ENCODE measurements around the gene HMGB3.
"Not testable (repeated sequence)": the region's sequence is repeated elsewhere in the genome, so short reads cannot be mapped to it uniquely, and the experiment has no call there.

Gene HMGB3

DNA sequence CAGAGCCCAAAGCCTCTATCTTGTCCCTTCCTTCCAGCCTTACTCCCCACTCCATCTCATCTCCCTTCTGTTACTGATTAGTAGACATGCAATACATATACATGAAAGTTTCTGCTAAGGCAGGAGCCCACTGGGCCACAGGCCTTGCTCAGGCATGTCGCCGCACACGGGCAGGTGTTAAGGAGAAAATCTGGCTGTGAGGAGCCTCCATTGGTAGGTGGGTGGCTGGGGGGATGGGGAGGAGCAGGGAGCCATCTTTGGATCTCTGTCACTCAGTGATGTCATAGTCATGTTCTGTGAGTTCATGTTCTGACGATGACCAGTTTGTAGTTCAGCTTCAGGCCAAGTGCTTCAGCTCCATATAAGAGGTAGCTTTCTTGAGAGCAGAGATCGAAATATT, 2.9 kb upstream of the HMGB3 start:
- no peak for DNase-seq

DNA sequence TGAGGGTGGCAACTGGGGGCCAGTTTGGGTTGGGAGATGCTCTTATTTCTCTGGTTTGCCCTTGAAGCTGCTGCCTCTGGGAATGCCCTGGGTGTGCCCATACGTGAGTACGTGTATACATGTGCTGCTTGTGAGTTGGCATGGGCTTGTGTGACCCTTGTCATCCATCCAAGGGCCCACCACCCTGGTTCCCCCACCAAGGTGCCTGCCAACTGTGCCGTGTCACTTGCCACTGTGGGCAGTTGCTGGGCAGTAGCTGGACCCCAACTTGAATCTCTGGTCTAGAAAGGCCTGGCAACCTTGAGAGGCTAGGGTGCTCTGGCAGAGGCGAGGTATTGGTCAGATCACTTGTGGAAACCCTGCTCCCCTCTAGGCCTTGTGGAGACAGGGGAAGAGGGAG, 2.4 kb upstream of the HMGB3 start:
- DNase-seq, result no peak

DNA sequence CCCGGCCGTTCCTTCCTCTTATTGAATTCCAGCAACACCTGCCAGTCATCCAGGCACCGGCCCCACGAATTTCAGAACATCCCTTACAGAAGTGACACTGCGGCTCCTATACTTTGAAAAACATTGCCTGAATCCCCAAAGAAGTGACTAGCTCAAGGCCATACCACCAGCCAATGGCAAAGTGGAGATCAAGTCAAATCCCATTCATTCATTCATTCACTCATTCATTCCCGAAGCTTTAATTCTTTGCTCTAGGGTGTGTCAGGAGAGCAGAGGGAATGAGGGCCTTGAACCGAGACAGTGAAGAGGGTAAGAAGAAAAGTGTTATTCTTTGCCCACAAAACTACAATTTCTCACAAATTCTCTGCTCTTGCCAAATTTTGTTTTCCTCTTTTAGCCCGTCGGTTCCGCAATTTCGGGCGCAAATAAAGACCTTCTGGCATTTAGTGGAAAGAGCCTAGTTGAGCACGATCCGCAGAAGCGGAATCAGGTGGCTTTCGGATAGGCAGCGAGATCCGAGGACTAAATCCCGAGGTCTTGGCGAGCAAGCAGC, 824 bp upstream of the HMGB3 start:
- no peak for DNase-seq

DNA sequence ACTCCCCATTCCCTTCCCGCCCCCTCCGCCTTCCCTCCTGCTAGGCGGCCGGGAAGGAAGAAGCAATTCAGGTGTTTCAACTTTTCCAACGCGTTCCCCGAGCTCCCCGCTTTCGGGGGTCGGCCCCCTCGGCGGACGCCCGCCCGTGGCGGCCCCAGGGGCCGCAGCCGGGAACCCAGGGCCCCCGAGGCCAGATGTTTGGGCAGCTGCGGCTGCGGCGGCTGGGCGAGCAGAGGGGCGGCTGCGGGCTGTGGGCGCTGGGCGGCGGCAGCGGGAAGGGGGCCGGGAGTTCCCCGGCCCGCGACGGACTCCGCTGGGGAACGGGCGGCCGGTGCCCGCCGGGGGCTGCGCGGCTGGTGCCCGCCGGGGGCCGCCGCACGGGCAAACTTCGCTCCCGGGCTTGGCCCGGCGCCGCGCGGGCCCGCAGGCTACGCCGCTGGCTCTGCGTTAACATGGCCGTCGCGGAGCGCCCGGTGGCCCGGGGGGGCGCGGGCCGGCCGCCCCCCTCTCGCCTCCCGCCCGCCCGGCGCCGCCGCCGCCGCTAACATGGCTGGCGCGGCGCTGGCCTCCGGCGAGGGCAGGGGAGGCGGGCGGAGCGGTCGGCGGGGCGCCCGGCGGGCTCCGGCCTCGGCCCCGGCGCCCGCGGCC, 510 bp downstream of the HMGB3 start:
- DNase-seq, result no peak

DNA sequence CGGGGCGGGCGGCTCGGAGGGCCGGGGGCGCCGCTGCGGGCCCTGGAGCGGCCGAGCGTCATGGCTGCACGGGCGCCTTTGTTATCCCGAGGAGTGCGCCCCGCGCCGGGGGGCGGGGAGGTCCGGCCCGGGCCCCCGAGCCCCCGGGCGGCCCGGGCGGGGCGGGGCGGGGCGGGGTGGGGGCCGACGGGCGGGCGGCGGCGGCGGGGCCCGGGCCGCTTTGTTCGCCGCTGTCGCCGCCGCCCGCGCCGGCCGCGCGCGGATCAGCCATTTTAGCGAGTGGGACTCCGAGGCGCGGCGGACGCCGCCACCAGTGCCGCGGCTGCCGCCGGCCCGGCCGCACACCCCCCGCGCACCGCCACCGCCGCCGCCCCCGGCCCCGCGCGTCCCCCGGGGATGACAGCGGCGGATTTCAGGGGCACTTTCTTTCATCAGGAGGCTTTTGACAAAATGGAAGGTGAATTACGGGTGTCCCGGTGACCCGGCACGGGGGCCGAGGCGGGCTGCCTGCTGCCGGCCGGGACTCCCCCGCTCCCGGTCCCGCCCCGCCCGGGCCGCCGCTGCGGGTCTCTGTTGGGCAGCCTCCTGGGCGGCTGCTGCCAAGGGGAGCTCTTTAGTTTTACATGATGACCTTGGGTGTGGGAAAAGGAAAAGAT, 1.2 kb downstream of the HMGB3 start:
- no peak for DNase-seq

DNA sequence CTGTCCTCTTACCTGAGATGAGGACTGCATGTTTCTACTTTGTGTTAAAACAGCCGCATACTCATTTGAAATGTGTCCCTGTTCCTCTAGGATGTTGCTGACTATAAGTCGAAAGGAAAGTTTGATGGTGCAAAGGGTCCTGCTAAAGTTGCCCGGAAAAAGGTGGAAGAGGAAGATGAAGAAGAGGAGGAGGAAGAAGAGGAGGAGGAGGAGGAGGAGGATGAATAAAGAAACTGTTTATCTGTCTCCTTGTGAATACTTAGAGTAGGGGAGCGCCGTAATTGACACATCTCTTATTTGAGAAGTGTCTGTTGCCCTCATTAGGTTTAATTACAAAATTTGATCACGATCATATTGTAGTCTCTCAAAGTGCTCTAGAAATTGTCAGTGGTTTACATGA, 4.6 kb downstream of the HMGB3 start:
- DNase-seq, result not testable (repeated sequence)

DNA sequence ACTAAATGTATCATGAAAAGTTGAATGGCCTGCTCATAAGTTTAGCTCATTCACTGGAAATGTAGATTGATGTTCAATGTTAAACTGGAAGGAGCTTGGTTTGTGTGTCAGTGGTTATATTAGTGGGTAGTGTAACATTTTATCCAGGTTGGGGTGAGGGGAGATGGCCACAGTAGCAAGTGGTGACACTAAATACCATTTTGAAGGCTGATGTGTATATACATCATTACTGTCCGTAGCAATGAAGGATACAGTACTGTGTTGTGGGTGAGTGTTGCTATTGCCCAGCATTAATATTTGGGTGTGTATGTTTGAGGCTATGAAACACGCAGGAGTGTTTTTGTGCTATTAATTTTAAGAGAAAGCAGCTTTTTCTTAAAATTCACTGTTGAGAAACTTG, 6.3 kb downstream of the HMGB3 start:
- no peak for DNase-seq

DNA sequence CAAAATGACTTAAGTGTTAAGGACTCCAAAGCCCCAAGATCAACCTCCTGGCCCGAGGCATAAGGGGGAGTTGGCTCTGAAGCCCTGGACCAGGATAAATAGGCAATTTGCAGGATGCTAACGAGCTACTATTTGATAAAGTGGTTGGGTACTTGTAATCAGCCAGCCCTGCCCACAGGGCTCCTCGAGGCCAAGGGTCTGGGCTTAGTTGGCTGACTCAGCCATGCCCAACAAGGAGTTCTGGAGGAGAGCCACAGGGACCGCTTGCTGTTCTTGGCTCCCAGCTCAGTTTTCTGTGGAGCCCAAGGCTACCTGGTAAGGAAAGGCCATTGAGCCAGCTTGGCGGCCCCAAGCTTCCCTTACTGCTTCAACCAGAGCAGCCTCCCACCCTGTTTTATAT, 7.8 kb downstream of the HMGB3 start:
- no peak for DNase-seq

DNA sequence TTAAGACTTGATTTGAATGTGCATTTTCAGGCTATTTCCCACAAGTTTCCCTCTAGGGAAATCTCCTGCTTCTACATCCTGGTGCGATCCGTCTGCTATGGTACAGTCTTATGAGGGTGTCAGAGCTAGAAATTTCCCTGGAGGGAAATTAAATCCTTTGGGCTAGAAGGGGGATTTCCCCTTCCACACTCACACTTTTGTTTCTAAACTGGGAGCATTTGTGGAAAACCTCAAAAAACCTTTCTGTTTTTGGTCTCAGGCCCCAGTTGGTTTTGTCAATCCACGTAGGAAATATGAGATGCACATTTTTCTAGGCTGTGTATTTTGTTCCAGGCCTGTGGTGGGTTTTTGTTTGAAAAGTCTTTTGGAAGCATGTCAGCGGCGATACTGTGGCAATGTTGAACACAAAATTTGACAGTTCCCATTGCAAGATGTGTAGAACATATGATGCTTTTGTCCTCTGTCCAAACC, 17.8 kb downstream of the HMGB3 start:
- DNase-seq, result no peak

DNA sequence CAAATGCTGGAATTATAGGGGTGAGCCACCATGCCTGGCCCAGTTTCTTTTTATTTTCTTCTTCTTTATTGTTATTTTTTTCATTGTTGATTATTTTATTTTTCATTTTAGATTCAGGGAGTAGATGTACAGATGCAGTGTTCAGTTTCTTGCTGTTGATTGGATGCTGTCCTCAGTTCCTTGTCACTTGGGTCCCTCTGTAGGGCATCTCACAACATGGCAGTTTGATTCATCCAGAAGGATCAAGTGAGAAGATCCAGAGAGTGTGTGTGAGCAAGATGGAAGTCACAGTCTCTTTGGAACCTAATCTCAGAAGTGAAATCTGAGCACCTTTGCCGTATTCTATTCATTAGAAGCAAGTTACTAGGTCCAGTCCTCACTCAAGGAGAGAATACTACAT, 20.9 kb downstream of the HMGB3 start:
- no peak for DNase-seq

DNA sequence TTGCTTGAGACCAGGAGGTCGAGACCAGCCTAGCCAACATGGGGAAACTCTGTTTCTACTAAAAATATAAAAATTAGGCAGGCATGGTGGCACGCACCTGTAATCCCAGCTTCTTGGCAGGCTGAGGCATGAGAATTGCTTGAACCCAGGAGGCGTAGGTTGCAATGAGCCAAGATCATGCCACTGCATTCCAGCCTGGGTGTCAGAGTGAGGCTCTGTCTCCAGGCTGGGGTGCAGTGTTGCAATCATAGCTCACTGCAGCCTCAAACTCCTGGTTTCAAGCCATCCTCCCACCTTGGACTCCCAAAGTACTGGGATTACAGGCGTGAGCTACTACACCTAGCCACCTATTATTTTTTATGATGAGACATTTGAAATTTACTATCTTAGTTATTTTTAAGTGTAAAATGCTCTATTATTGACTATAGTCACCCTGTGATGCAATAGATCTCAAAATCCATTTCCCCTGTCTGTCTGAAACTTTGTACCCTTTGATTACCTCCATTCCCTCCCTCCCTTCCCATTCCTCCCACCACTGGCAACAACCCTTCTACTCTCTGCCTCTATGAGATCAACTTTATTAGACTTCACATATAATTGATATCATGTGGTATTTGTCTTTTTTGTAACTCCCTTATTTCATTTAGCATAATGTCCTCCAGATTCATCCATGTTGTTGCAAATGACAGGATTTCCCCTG, 23.4 kb downstream of the HMGB3 start:
- DNase-seq, result no peak

DNA sequence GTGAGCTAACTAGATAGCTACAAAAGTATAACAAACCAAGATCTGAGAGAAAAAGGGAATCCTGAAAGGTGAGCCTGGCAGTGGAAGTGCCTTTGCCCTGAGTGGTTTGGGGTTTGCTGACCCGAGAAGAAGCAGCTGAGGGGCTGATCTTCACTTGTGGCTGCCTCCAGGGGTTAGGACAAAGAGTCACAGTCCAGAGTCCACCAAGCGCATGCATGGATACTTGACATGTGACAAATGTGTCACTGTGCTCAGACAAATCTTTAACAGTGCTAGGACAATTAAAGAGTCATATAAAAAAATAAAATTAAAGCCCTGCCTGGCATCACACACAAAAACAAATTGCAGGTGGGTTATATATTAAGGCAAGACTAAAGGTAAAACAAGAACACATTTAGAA, 26.4 kb downstream of the HMGB3 start:
- DNase-seq, result no peak

DNA sequence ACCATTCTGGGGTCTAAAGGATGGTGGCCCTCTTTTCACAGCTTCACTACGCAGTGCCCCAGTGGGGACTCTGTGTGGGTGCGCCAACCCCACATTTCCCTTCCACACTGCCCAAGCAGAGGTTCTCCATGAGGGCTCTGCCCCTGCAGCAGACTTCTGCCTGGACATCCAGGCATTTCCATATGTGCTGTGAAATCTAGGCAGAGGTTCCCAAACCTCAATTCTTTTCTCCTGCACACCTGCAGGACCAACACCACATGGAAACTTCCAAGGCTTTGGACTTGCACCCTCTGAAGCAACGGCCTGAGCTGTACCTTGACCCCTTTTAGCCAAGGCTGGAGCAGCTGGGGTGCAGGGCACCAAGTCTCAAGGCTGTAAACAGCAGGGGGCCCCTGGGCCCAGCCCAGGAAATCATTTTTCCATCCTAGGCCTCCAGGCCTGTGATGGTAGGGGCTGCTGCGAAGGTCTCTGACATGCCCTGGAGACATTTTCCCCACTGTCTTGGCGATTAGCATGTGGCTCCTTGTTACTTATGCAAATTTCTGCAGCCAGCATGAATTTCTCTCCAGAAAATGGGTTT, 30.1 kb downstream of the HMGB3 start:
- no peak for DNase-seq

DNA sequence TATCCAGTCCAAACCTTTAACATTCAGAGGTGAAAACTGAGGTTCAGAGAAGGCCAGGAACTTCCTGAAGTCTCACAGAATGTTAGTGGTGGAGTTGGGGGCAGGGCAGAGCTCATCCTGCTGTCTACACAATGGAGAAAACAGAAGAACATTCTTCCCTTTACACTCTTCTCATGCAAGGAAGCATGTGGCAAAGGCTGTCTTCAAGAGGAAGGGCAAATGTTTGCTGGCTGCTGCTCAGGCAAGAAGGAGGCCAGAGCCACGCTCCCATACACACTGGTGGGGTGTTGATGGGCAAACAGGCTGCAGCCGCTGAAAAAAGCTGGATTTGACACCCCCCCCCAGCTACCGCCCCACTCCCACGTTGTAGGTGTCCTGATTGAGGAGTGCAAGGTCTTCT, 32.5 kb downstream of the HMGB3 start:
- no peak for DNase-seq

DNA sequence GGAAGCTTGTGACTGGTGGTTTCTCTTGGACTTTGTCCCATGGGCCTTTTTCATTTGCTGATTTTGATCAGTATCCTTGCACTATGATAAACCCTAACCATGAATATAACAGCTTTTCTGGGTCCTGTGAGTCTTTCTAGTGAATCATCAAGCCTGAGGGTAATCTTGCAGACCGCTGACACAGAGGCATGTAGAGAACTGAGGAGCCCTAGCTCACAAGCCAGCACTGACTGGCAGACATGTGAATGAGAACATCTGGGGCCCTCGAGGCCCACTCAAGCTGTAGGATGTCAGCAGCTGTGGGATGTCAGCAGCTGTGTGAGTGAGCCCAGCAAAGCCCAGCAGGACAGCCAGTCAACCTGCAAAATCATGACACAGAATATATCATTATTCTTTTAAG, 36.7 kb downstream of the HMGB3 start:
- no peak for DNase-seq

DNA sequence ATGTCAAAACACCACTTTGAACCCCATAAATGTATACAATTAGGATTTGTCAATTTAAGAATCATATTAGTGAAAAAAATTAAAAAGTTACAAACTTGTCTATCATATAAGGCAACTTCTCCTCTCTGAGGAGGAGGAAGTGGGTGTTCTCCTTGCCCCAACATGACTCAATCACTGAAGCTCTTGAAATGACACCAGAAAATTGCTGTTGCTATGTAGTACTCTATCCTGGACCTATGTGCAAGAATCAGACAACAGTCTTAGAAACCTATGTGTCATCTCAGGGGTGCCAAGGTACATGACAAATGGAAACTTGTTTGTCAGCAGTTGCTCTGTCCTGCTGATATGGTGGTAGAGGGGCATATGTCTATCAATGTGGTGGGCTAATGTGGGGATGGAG, 47.7 kb downstream of the HMGB3 start:
- DNase-seq, result no peak

DNA sequence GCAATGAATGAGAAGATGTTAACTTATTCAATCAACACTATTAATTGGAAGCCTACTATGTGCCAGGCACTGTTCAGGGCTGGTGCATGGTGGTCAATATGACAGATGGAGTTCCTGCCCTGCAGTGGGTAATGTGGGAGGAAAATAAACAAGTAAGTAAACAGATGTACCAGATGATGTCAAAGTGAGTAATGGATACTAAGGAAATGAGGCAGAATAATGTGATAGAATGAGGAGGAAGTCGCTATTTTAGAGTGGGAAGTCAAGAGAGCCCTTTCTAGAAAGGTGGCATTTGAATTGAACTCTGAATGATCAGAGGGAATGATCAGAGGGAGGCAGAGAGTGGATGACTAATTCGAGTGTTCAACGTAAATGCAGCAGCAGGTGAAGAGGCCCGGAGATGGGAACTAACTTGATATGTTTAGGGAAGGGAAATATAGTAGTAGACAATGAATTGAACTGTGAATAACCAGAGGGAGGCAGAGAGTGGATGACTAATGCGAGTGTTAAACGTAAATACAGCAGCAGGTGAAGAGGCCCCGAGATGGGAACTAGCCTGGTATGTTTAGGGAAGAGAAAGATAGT, 48.3 kb downstream of the HMGB3 start:
- no peak for DNase-seq

DNA sequence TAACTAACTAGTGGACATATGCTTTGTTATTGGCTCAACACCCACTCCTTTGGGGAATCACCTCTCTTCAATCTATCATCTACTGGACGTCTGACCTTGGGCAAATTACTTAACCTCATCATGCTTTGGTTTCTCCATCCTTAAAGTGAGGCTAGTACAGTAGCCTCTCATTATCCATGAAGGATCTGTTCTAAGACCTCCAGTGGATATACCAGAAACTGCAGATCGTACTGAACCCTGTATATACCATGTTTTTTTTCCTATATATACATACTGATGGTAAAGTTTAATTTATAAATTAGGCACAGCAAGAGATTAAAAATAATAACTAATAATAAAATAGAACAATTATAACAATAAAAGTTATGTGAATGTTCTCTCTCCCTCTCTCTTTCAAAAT, 56.2 kb downstream of the HMGB3 start:
- DNase-seq, result no peak

Data from SW 1271 (cell line).